ENCODE data around the gene SMIM38. TPM values are rescaled to one million over a fixed set of nuclear protein-coding genes. Genes with fewer than 3 reads are reported as not detected.

The SMIM38 gene
- total and polyA plus RNA-seq, 2 experiments from 2014 or later = 0.38 TPM; not detected in 1

DNA sequence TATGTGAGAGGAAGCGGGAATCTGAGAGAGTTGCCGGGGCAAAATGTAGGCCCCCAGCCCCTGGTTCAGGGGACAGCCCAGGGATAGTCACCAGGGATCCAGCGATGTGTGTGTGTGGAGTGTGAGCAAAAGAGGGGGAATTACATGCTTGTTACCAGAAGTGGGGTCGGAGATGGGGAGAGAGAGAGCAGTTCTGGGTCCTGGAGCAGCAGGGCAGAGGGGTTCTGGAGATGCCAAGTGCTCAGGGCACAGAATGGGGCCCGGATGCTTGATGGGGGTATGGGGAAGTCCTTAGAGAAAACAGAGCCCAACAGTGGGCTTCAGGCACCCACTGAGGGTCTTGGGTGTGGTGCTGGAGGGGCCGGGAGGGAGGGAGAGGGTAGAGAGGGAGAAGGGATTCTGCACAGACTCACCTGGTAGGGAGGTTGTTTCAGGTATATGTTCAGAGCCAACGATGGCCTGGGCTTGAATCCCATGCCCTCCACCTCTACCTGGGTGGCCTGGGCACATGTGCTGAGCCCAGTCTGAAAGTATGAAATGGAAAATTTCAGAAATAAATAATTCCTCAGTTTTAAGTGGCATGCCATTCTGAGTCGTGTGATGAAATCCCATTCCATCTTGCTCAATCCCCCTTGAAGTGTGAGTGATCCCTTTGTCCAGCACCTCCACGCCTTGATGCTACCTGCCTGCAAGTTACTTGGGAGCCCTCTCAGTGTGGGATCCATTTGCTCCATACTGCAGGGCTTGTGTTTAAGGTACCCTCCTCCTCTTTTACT is 12.4 kb downstream of the SMIM38 start (continued):
- TF ChIP-seq EZH2phosphoT487 (IDR thresholded peaks at IDR 0.05; ENCODE audit: unreplicated experiment) = no peak
- TF ChIP-seq, protein P1, sequence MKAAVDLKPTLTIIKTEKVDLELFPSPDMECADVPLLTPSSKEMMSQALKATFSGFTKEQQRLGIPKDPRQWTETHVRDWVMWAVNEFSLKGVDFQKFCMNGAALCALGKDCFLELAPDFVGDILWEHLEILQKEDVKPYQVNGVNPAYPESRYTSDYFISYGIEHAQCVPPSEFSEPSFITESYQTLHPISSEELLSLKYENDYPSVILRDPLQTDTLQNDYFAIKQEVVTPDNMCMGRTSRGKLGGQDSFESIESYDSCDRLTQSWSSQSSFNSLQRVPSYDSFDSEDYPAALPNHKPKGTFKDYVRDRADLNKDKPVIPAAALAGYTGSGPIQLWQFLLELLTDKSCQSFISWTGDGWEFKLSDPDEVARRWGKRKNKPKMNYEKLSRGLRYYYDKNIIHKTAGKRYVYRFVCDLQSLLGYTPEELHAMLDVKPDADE (IDR thresholded peaks at IDR 0.05) = no peak
- TF ChIP-seq, protein P2, sequence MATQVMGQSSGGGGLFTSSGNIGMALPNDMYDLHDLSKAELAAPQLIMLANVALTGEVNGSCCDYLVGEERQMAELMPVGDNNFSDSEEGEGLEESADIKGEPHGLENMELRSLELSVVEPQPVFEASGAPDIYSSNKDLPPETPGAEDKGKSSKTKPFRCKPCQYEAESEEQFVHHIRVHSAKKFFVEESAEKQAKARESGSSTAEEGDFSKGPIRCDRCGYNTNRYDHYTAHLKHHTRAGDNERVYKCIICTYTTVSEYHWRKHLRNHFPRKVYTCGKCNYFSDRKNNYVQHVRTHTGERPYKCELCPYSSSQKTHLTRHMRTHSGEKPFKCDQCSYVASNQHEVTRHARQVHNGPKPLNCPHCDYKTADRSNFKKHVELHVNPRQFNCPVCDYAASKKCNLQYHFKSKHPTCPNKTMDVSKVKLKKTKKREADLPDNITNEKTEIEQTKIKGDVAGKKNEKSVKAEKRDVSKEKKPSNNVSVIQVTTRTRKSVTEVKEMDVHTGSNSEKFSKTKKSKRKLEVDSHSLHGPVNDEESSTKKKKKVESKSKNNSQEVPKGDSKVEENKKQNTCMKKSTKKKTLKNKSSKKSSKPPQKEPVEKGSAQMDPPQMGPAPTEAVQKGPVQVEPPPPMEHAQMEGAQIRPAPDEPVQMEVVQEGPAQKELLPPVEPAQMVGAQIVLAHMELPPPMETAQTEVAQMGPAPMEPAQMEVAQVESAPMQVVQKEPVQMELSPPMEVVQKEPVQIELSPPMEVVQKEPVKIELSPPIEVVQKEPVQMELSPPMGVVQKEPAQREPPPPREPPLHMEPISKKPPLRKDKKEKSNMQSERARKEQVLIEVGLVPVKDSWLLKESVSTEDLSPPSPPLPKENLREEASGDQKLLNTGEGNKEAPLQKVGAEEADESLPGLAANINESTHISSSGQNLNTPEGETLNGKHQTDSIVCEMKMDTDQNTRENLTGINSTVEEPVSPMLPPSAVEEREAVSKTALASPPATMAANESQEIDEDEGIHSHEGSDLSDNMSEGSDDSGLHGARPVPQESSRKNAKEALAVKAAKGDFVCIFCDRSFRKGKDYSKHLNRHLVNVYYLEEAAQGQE (IDR thresholded peaks at IDR 0.05; ENCODE audit: unreplicated experiment) = no peak
- no peak for TF ChIP-seq NANOG (IDR thresholded peaks at IDR 0.05; ENCODE audit: borderline replicate concordance)

DNA sequence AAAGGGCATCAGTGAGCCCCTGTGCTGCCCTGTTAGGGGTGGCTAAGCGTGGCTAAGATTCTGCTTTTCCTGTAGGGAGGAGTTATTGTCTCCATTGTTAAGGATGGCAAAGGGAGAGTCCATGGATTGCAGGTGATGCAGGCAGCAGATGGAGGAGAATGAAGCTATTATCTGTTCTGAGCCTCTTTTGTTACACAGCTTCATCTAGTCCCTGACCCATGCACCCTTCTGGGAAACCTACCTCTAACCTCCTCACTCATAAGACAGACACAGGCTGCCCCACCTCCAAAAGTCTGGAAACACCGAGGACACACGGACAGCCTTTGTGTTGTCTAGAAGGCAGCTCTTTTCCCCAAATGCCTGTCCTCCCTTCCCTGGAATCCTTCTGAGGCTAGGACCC is 13.7 kb downstream of the SMIM38 start:
- Histone ChIP-seq H2AFZ (no peak overlapping the region), H3K4me2 (no peak overlapping the region), H3K4me1 (ENCODE audit: insufficient read depth) (no peaks in the 10 kb centered on the region; the same call in 1 of the 2 replicates), H3K9me2 (ENCODE audit: insufficient read depth) (no peaks in the 10 kb centered on the region), H3F3A (replicated peaks; ENCODE audit: low read depth) (no peaks in the 10 kb centered on the region), H3K36me3 (ENCODE audit: insufficient read depth) (no peaks in the 10 kb centered on the region), H3K79me2 (replicated peaks; ENCODE audit: insufficient read depth) (no peaks in the 10 kb centered on the region), H3K4me3 (no peak overlapping the region), H3K27ac (ENCODE audit: low read depth) (no peak overlapping the region), H4K20me1 (replicated peaks; ENCODE audit: insufficient read depth) (no peaks in the 10 kb centered on the region), H3K27me3 (ENCODE audit: insufficient read depth) (no peaks in the 10 kb centered on the region)
- Mint-ChIP-seq H3K4me3 (no peak overlapping the region), H3K9me3 (peaks cover 13% of the 10 kb centered on the region), H3K27ac (no peak overlapping the region), H3K4me1 (no peaks in the 10 kb centered on the region; the same call in 2 of the 3 replicates), H3K27me3 (ENCODE audit: insufficient read depth, low read depth, poor library complexity) (peaks cover 17% of the 10 kb centered on the region), H3K36me3 (ENCODE audit: low read depth) (no peaks in the 10 kb centered on the region; the same call in 2 of the 3 replicates)
- no peak for DNase-seq (ENCODE audit: low spot score)
- no peak for ATAC-seq
- TF ChIP-seq, protein P2 (IDR thresholded peaks at IDR 0.05; ENCODE audit: unreplicated experiment) = no peak
- no peak for TF ChIP-seq STAT1 (IDR thresholded peaks at IDR 0.05; ENCODE audit: unreplicated experiment)
- TF ChIP-seq, protein P3, sequence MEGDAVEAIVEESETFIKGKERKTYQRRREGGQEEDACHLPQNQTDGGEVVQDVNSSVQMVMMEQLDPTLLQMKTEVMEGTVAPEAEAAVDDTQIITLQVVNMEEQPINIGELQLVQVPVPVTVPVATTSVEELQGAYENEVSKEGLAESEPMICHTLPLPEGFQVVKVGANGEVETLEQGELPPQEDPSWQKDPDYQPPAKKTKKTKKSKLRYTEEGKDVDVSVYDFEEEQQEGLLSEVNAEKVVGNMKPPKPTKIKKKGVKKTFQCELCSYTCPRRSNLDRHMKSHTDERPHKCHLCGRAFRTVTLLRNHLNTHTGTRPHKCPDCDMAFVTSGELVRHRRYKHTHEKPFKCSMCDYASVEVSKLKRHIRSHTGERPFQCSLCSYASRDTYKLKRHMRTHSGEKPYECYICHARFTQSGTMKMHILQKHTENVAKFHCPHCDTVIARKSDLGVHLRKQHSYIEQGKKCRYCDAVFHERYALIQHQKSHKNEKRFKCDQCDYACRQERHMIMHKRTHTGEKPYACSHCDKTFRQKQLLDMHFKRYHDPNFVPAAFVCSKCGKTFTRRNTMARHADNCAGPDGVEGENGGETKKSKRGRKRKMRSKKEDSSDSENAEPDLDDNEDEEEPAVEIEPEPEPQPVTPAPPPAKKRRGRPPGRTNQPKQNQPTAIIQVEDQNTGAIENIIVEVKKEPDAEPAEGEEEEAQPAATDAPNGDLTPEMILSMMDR (conservative IDR thresholded peaks at IDR 0.05; ENCODE audit: low read depth in 2 of 2) = no peak
- no peak for TF ChIP-seq POLR2AphosphoS5 (IDR thresholded peaks at IDR 0.05; ENCODE audit: low read depth)
- TF ChIP-seq ZNF331 (CRISPR knock-in tag; IDR thresholded peaks at IDR 0.05; ENCODE audit: low read depth) = no peak
- TF ChIP-seq EZH2phosphoT487 (IDR thresholded peaks at IDR 0.05; ENCODE audit: unreplicated experiment) = no peak
- no peak for TF ChIP-seq JUNB (IDR thresholded peaks at IDR 0.05; ENCODE audit: unreplicated experiment)
- no peak for TF ChIP-seq EZH2 (IDR thresholded peaks at IDR 0.05; ENCODE audit: low read depth, unreplicated experiment)
- TF ChIP-seq, protein P1 (IDR thresholded peaks at IDR 0.05) = no peak
- no peak for TF ChIP-seq CREB1 (CRISPR knock-in tag; IDR thresholded peaks at IDR 0.05; ENCODE audit: low read depth)

All from GM23338 (cell line).